ENCODE data around the gene CLSTN3.

CLSTN3 gene

GRCh38 chr12:7128681-7129286 lies 1.4 kb upstream of the CLSTN3 start, which contains the start of gene RBP5:
TSS of gene RBP5 (minus strand) at chr12:7128889. CDS start at chr12:7128775, 114 bp downstream.
- H3K27ac ChIP-seq (ENCODE audit: extremely low read depth, low read depth, low read length) = no peak within 1 kb of the TSS; the same call in 1 of the 2 replicates
- POLR2A ChIA-PET = no interaction called here

DNA sequence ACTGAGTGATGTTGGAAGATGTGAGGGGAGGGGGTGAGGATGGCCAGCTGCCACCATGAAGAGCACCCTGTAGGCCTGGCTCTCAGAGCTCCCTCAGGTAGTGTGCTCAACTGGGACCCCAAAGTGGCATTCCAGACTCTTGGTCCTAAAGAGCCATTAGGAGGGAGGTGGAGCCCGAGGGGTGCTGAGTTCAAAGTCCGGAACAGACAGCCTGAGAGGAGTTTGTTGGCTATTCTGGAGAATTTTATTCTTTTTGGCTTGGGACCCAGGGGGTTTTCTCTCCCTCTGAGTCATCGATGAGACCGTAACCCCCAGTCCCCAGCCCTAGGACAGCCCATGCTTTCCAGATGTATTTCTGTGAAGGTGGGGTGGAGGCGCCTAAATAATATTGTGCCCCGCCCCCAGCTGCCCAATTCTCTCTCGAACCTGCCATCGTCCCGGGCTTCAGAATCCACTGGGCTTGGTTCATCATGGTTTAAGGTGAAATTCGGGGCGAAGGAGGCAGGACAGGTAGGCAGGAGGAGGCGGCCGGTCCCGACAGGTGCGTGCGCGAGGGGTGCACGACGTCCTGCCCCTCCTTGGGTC lies 792 bp upstream of the CLSTN3 start:
- peak overlapping the region; percentile 79 for H3K4me3 ChIP-seq (ENCODE audit: low read depth, low read length)
- TF ChIP-seq ZBTB26 (tag by site-specific recombination; optimal IDR thresholded peaks at IDR 0.05) (peak; percentile 36), ZNF600 (tag by site-specific recombination; IDR thresholded peaks at IDR 0.05) (peak; percentile 7; the same call in 1 of the 2 replicates), ZNF174 (tag by site-specific recombination; IDR thresholded peaks at IDR 0.05) (no peak), KLF16 (tag by site-specific recombination; IDR thresholded peaks at IDR 0.05) (no peak)
- CTCF ChIA-PET = interaction anchor here (1.0 to 1.5 kb wide), 2 partner anchors 37 to 260 kb away, joined by 4 to 6 read pairs; partner anchors contain the start of gene C1R
- POLR2A ChIA-PET = interaction anchor here (0.6 kb wide), 1 partner anchor 191 kb away, joined by 3 read pairs; no protein-coding TSS in a partner anchor
- peaks cover 3% of the 10 kb centered on the region; the same call in 1 of the 2 replicates for H3K4me1 ChIP-seq (ENCODE audit: control insufficient read depth, insufficient read depth, low read length)
- no peaks in the 10 kb centered on the region for H3K9me3 ChIP-seq (ENCODE audit: control insufficient read depth, insufficient read depth, low read depth, low read length)
- H3K36me3 ChIP-seq (ENCODE audit: control insufficient read depth in 2 of 2, insufficient read depth in 1 of 2, low read length in 2 of 2) = peaks cover 0 to 17% of the 10 kb centered on the region in 2 experiments; a peak in 1 of 3 replicates
- no peak overlapping the region; the same call in 1 of the 2 replicates for H3K27ac ChIP-seq (ENCODE audit: extremely low read depth, low read depth, low read length)

More at GRCh38 chr12:7128681-7129286, 1.4 kb upstream of the CLSTN3 start, which contains the start of gene RBP5:
- Histone ChIP-seq H3K4me3 (ENCODE audit: low read depth, low read length) (peak within 1 kb of the TSS; percentile 79), H3K36me3 (ENCODE audit: control insufficient read depth in 2 of 2, insufficient read depth in 1 of 2, low read length in 2 of 2) (peaks cover 0 to 11% of the 10 kb centered on the region in 2 experiments; a peak in 1 of 3 replicates), H3K9me3 (ENCODE audit: control insufficient read depth, insufficient read depth, low read depth, low read length) (no peaks in the 10 kb centered on the region), H3K4me1 (ENCODE audit: control insufficient read depth, insufficient read depth, low read length) (peaks cover 3% of the 10 kb centered on the region; the same call in 1 of the 2 replicates)
- TF ChIP-seq WT1 (tag by site-specific recombination; IDR thresholded peaks at IDR 0.05) (no peak), PRDM10 (tag by site-specific recombination; IDR thresholded peaks at IDR 0.05) (no peak), MYNN (tag by site-specific recombination; IDR thresholded peaks at IDR 0.05; ENCODE audit: borderline replicate concordance) (peak; percentile 81)
- TF ChIP-seq, protein P1, sequence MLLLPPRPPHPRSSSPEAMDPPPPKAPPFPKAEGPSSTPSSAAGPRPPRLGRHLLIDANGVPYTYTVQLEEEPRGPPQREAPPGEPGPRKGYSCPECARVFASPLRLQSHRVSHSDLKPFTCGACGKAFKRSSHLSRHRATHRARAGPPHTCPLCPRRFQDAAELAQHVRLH (tag by site-specific recombination; IDR thresholded peaks at IDR 0.05) = no peak
- CTCF ChIA-PET = interaction anchor here (1.0 to 1.5 kb wide), 2 partner anchors 36 to 259 kb away, joined by 4 to 6 read pairs; partner anchors contain the start of gene C1R

DNA sequence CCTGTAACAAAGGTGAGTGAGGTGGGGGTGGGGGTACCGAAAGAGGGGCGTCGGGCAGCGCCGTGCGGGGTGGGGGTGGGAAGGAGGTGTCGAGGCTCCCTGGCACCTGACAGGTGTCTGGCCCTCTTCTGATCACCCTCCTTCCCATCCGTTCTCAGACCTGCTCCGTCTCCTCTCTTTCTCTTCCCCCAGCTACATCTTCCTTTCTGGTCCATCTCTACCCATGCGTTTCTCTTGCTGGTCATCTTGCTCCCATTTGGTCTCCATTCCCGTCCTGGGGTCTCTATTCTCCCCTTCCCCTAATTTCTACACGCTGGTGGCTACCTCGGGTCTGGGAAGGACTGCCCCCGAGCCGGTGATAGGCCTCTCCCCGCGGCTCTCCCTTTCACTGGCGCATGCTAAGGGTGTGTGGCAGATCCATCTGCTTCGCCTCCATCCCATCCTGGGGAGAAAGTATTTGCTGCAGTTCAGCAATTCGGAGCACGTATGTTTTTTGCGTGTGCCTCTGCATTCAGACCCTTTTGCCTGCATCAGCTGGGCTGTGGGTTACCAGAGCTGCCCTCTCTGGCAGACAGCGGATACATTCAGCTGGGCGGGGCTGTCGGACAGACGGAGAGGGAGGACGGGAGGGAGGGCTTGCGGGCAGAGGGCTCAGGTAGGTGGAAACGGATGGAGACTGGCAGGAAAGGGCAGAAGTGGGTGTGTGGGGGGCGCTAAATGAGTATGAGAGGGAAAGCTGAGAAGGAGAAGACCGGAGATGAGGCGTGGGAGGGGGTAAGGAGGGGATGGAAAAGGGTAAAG lies 730 bp downstream of the CLSTN3 start:
- H3K4me1 ChIP-seq (ENCODE audit: control insufficient read depth, insufficient read depth, low read length) = peaks cover 3% of the 10 kb centered on the region; the same call in 1 of the 2 replicates
- H3K4me3 ChIP-seq (ENCODE audit: low read depth, low read length) = peak overlapping the region; percentile 79
- ChIA-PET POLR2A (interaction anchor here (0.9 kb wide), 1 partner anchor 9 kb away, joined by 3 read pairs; no protein-coding TSS in a partner anchor), CTCF (interaction anchor here (0.7 to 1.4 kb wide), 3 partner anchors 13 to 181 kb away, joined by 3 to 4 read pairs (median 3); no protein-coding TSS in a partner anchor)
- peaks cover 3 to 32% of the 10 kb centered on the region in 2 experiments; a peak in 2 of 3 replicates for H3K36me3 ChIP-seq (ENCODE audit: control insufficient read depth in 2 of 2, insufficient read depth in 1 of 2, low read length in 2 of 2)
- H3K9me3 ChIP-seq (ENCODE audit: control insufficient read depth, insufficient read depth, low read depth, low read length) = no peaks in the 10 kb centered on the region
- peak overlapping the region; percentile 41; the same call in 1 of the 2 replicates for H3K27ac ChIP-seq (ENCODE audit: extremely low read depth, low read depth, low read length)
- TF ChIP-seq ZBTB10 (tag by site-specific recombination; IDR thresholded peaks at IDR 0.05) = peak; percentile 43; the same call in 1 of the 2 replicates
- TF ChIP-seq HIC1 (tag by site-specific recombination; IDR thresholded peaks at IDR 0.05) = peak; percentile 60; the same call in 1 of the 2 replicates
- no peak for TF ChIP-seq ZNF175 (tag by site-specific recombination; IDR thresholded peaks at IDR 0.05)
- TF ChIP-seq, protein P2, sequence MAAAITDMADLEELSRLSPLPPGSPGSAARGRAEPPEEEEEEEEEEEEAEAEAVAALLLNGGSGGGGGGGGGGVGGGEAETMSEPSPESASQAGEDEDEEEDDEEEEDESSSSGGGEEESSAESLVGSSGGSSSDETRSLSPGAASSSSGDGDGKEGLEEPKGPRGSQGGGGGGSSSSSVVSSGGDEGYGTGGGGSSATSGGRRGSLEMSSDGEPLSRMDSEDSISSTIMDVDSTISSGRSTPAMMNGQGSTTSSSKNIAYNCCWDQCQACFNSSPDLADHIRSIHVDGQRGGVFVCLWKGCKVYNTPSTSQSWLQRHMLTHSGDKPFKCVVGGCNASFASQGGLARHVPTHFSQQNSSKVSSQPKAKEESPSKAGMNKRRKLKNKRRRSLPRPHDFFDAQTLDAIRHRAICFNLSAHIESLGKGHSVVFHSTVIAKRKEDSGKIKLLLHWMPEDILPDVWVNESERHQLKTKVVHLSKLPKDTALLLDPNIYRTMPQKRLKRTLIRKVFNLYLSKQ (tag by site-specific recombination; IDR thresholded peaks at IDR 0.05; ENCODE audit: borderline replicate concordance) = no peak

All from HEK293 (cell line).